GM12872 (cell line): ENCODE results near the gene SSBP2.

ENCODE experiments used
- CTCF ChIP-seq: IDR thresholded peaks from 3 replicates; pipeline ENCODE4 v1.5.1; 2011; ENCODE audit warnings: low read depth, mild to moderate bottlenecking, low read length, moderate library complexity; ENCODE audit not compliant: insufficient read depth

SSBP2 gene

DNA sequence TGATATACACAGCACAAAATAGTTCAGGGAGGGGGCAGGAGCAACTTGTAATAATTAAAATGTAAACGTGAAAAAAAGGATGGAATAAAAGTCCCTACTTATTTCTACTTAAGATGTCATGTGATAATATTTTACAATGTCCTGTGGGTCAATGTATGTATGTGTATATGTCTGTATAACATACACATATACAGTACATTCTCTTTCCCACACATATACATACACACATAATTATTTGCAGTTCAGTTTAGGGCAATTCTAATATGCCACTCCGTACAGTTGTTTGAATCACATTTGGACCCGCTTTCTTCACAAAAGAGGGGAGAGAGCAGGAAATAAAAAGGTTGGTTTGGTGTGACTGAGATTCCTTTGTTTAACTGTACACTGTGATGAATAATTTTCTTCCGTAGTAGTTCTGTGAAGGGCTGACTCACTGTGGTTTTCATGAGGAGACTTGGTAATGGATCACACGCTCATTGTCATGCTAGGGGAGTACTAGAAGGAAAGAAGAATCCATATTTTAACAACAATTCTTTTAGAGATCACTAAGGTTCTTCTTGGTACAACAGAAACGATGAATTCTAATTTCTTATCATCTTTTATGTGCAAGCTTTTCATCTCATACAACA lies 330.7 kb downstream of the SSBP2 start:
- no peak for TF ChIP-seq CTCF

GRCh38 chr5:81418606-81419005 lies 332.3 kb downstream of the SSBP2 start:
- TF ChIP-seq CTCF, result no peak

GRCh38 chr5:81417052-81417451 lies 333.8 kb downstream of the SSBP2 start:
- TF ChIP-seq CTCF, result no peak

GRCh38 chr5:81409896-81410295 lies 341.0 kb downstream of the SSBP2 start:
- TF ChIP-seq CTCF, result no peak

DNA sequence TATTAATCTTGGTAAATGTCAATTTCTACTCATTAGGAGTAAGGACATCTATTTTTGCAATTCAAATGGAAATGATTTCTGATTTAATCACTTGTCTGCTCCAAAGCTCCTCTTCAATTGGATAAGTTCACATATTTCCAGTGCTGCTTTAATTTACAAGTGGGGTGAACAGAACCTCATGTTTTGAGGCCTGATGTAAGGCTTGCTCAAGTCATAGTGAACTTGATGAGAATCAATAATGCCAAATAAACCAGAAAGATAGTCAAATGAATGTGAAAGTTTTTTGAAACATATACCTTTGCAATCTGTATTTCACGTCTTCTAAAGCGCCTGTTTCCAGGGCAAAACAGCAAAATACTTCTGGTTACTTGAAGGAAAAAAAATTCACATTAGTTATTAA lies 341.5 kb downstream of the SSBP2 start:
- TF ChIP-seq CTCF, result no peak

GRCh38 chr5:81408496-81408895 lies 342.4 kb downstream of the SSBP2 start:
- no peak for TF ChIP-seq CTCF

- no peak for TF ChIP-seq CTCF
Observed at GRCh38 chr5:81405126-81405891, 345.6 kb downstream of the SSBP2 start.
